ENCODE results near the gene ACVR2A.

Gene ACVR2A

DNA sequence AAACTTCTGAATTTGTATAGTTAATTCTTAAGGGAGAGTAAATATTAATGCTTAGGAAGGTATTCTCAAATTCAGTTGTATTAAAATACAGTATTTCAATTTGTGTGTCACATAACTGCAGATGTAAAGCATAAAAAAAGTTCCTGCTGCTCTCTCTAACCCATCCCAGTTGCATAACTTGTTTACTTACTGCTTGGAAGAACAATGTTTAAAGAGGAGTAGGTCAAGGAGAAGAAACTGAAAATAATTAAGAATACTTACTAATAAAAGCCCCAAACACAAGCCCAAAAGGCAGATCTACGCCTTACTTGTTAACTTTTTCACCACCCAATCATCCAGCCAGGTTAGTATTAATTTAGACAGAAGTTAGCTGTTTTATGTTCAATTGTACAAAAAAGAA, 94.5 kb downstream of the ACVR2A start:
- no peaks in the 10 kb centered on the region for H3K4me1 ChIP-seq (ENCODE audit: control insufficient read depth, insufficient read depth, low read length, poor library complexity, severe bottlenecking)
- no peaks in the 10 kb centered on the region for H3K9me3 ChIP-seq (ENCODE audit: control insufficient read depth, low read length)
- no peak for DNase-seq
- no peaks in the 10 kb centered on the region for H3K27me3 ChIP-seq (replicated peaks; ENCODE audit: control insufficient read depth, insufficient read depth, low read length, poor library complexity, severe bottlenecking)
- H3K36me3 ChIP-seq (ENCODE audit: control insufficient read depth, insufficient read depth, low read length) = peaks cover 19% of the 10 kb centered on the region
- H3K4me3 ChIP-seq (ENCODE audit: insufficient read depth, low read depth, low read length, poor library complexity, severe bottlenecking) = no peak overlapping the region
- no peak overlapping the region for H3K27ac ChIP-seq (ENCODE audit: insufficient read depth, low read length, poor library complexity, severe bottlenecking)

DNA sequence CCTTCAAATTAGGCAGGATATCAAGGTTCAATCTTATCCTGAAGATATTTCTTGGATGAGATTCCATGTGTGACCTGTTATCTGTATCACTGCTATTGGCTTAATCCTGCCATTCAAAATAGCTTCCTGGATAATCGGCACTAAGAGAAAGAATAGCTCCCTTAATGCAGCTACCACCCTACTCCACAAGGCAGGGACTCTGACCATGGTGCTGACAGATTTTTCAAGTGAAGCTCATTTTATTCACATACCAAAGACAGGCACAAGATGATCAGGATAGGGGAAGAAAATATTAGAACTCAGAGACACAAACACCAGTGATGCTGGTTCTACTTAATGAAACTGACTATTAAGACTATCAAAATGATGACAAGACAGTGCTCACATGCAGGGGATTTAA, 100.8 kb downstream of the ACVR2A start:
- no peaks in the 10 kb centered on the region for H3K4me1 ChIP-seq (ENCODE audit: control insufficient read depth, insufficient read depth, low read length, poor library complexity, severe bottlenecking)
- peaks cover 3% of the 10 kb centered on the region for H3K36me3 ChIP-seq (ENCODE audit: control insufficient read depth, insufficient read depth, low read length)
- H3K27ac ChIP-seq (ENCODE audit: insufficient read depth, low read length, poor library complexity, severe bottlenecking) = no peak overlapping the region
- H3K4me3 ChIP-seq (ENCODE audit: insufficient read depth, low read depth, low read length, poor library complexity, severe bottlenecking) = no peak overlapping the region
- H3K27me3 ChIP-seq (replicated peaks; ENCODE audit: control insufficient read depth, insufficient read depth, low read length, poor library complexity, severe bottlenecking) = no peaks in the 10 kb centered on the region
- H3K9me3 ChIP-seq (ENCODE audit: control insufficient read depth, low read length) = no peaks in the 10 kb centered on the region
- DNase-seq = no peak

GRCh38 chr2:147952118-147952517, 107.3 kb downstream of the ACVR2A start:
- no peak overlapping the region for H3K4me3 ChIP-seq (ENCODE audit: insufficient read depth, low read depth, low read length, poor library complexity, severe bottlenecking)
- H3K27me3 ChIP-seq (replicated peaks; ENCODE audit: control insufficient read depth, insufficient read depth, low read length, poor library complexity, severe bottlenecking) = no peaks in the 10 kb centered on the region
- no peaks in the 10 kb centered on the region for H3K4me1 ChIP-seq (ENCODE audit: control insufficient read depth, insufficient read depth, low read length, poor library complexity, severe bottlenecking)
- peaks cover 13% of the 10 kb centered on the region for H3K36me3 ChIP-seq (ENCODE audit: control insufficient read depth, insufficient read depth, low read length)
- no peaks in the 10 kb centered on the region for H3K9me3 ChIP-seq (ENCODE audit: control insufficient read depth, low read length)
- DNase-seq = no peak
- no peak overlapping the region for H3K27ac ChIP-seq (ENCODE audit: insufficient read depth, low read length, poor library complexity, severe bottlenecking)

DNA sequence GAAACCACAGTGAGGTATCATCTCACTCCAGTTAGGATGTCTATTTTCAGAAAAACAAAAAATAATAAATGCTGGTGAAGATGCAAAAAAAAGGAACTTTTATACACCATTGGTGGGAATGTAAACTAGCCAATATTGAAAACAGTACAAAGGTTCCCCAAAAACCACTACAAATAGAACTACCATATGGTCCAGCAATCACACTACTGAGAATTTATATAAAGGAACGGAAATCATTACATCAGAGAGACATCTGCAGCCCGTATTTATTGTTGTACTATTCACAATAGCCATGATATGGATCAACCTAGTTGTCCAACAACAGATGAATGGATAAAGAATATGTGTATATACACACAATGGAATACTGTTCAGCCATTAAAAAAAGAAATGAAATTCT, 123.7 kb downstream of the ACVR2A start:
- Histone ChIP-seq H3K9me3 (ENCODE audit: control insufficient read depth, low read length) (no peaks in the 10 kb centered on the region), H3K27ac (ENCODE audit: insufficient read depth, low read length, poor library complexity, severe bottlenecking) (no peak overlapping the region), H3K36me3 (ENCODE audit: control insufficient read depth, insufficient read depth, low read length) (peaks cover 11% of the 10 kb centered on the region), H3K4me1 (ENCODE audit: control insufficient read depth, insufficient read depth, low read length, poor library complexity, severe bottlenecking) (no peaks in the 10 kb centered on the region), H3K4me3 (ENCODE audit: insufficient read depth, low read depth, low read length, poor library complexity, severe bottlenecking) (no peak overlapping the region), H3K27me3 (replicated peaks; ENCODE audit: control insufficient read depth, insufficient read depth, low read length, poor library complexity, severe bottlenecking) (no peaks in the 10 kb centered on the region)
- no peak for DNase-seq

- H3K27me3 ChIP-seq (replicated peaks; ENCODE audit: control insufficient read depth, insufficient read depth, low read length, poor library complexity, severe bottlenecking) = no peaks in the 10 kb centered on the region
- no peak overlapping the region for H3K27ac ChIP-seq (ENCODE audit: insufficient read depth, low read length, poor library complexity, severe bottlenecking)
- H3K4me3 ChIP-seq (ENCODE audit: insufficient read depth, low read depth, low read length, poor library complexity, severe bottlenecking) = no peak overlapping the region
- DNase-seq = no peak
- peaks cover 14% of the 10 kb centered on the region for H3K36me3 ChIP-seq (ENCODE audit: control insufficient read depth, insufficient read depth, low read length)
- H3K9me3 ChIP-seq (ENCODE audit: control insufficient read depth, low read length) = no peaks in the 10 kb centered on the region
- H3K4me1 ChIP-seq (ENCODE audit: control insufficient read depth, insufficient read depth, low read length, poor library complexity, severe bottlenecking) = no peaks in the 10 kb centered on the region
These were observed 131.3 kb downstream of the ACVR2A start for GRCh38 chr2:147976102-147976501.

DNA sequence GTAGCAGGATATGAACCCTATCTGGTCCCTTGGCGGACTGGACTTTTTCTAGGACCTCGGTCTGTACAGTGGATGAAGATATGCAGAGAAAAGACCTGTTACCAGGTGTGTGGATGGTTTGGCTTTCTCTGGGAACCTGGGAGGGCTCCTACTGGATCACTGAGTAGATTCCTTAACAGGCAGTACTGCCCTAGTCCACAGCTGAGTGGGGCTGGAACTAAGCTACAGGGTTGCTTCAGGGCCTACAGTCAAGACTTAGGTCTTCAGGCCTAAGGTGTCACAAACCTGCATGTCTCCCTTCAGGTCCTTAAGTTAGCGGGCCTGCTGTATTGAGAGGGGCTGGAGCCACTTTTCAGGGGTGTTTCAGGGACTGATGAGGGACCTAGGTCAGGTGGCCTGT, 132.8 kb downstream of the ACVR2A start:
- Histone ChIP-seq H3K36me3 (ENCODE audit: control insufficient read depth, insufficient read depth, low read length) (peaks cover 9% of the 10 kb centered on the region), H3K4me3 (ENCODE audit: insufficient read depth, low read depth, low read length, poor library complexity, severe bottlenecking) (no peak overlapping the region), H3K27ac (ENCODE audit: insufficient read depth, low read length, poor library complexity, severe bottlenecking) (no peak overlapping the region), H3K27me3 (replicated peaks; ENCODE audit: control insufficient read depth, insufficient read depth, low read length, poor library complexity, severe bottlenecking) (no peaks in the 10 kb centered on the region), H3K9me3 (ENCODE audit: control insufficient read depth, low read length) (no peaks in the 10 kb centered on the region), H3K4me1 (ENCODE audit: control insufficient read depth, insufficient read depth, low read length, poor library complexity, severe bottlenecking) (no peaks in the 10 kb centered on the region)
- DNase-seq = no peak

All from effector memory CD4-positive, alpha-beta T cell (primary cell).